ENCODE data around the gene CDH11. TPM values are rescaled to one million over a fixed set of nuclear protein-coding genes. Genes with fewer than 3 reads are reported as not detected.

The CDH11 gene
- total and polyA plus RNA-seq, 5 experiments from 2014 or later: not detected

- POLR2A ChIA-PET: no interaction called here
These were observed 223.7 kb downstream of the CDH11 start for GRCh38 chr16:64898159-64898558.

More at GRCh38 chr16:64898159-64898558, 223.7 kb downstream of the CDH11 start:
- DNase-seq (no peak), ATAC-seq (no peak)
- H3K9me3 Mint-ChIP-seq: peaks cover 4 to 37% (median 11%) of the 10 kb centered on the region in 9 donors
- peaks cover 0 to 4% (median 0%) of the 10 kb centered on the region in 3 donors for H3K36me3 Mint-ChIP-seq
- H3K27me3 Mint-ChIP-seq: no peaks in the 10 kb centered on the region
- no peak overlapping the region for H3K27ac Mint-ChIP-seq
- H3K4me3 Mint-ChIP-seq: no peak overlapping the region
- H3K4me1 Mint-ChIP-seq: no peaks in the 10 kb centered on the region

All from naive thymus-derived CD8-positive, alpha-beta T cell (primary cell).